Germinal center (tissue), 1 donor: Measurements from ENCODE around the gene FAM199X.
"Not testable (repeated sequence)": the region's sequence is repeated elsewhere in the genome, so short reads cannot be mapped to it uniquely, and the experiment has no call there.

Experiments
- DNase-seq: peaks from one replicate; pipeline ENCODE4 v3.0.0; 2012; ENCODE audit warnings: mixed read lengths, low spot score

FAM199X gene

GRCh38 chrX:104189837-104190236 lies 23.6 kb downstream of the FAM199X start:
- no peak for DNase-seq

GRCh38 chrX:104193485-104193884 lies 27.2 kb downstream of the FAM199X start:
- no peak for DNase-seq

- DNase-seq, result no peak
These were observed 28.8 kb downstream of the FAM199X start for GRCh38 chrX:104195013-104195412.

- DNase-seq, result peak; percentile 5
These were observed 29.3 kb downstream of the FAM199X start for GRCh38 chrX:104195489-104196084.

- no peak for DNase-seq
These were observed 39.3 kb downstream of the FAM199X start for GRCh38 chrX:104205548-104205947.

GRCh38 chrX:104211187-104211586 lies 44.9 kb downstream of the FAM199X start:
- DNase-seq, result no peak

- not testable (repeated sequence) for DNase-seq
These were observed 63.8 kb downstream of the FAM199X start for GRCh38 chrX:104230060-104230459.
